Large intestine (tissue), 3 donors: Measurements from ENCODE around the gene SLC28A2. TPM values are rescaled to one million over a fixed set of nuclear protein-coding genes. Genes with fewer than 3 reads are reported as not detected.
"Not testable (repeated sequence)": the region's sequence is repeated elsewhere in the genome, so short reads cannot be mapped to it uniquely, and the experiment has no call there.

Experiments
- DNase-seq, 2 donors: peaks; one replicate each; pipeline versions ENCODE4 v3.0.0 to v3.0.0-alpha.2; 2013
- H3K27ac ChIP-seq: one replicate; pipeline ENCODE4 v1.5.1; 2013; ENCODE audit warnings: low read length
- H3K27me3 ChIP-seq: 2 replicates; pipeline ENCODE4 v1.6.1; 2013; ENCODE audit warnings: low read length; ENCODE audit not compliant: control insufficient read depth, insufficient read depth
- H3K36me3 ChIP-seq: 2 replicates; pipeline ENCODE4 v1.6.1; 2013; ENCODE audit warnings: low read length; ENCODE audit not compliant: control insufficient read depth, insufficient read depth
- H3K4me1 ChIP-seq: one replicate; pipeline ENCODE4 v1.6.1; 2013; ENCODE audit warnings: low read length; ENCODE audit not compliant: control insufficient read depth, insufficient read depth
- H3K4me3 ChIP-seq: one replicate; pipeline ENCODE4 v1.5.1; 2013; ENCODE audit warnings: low read length
- H3K9me3 ChIP-seq: one replicate; pipeline ENCODE4 v1.6.1; 2013; ENCODE audit warnings: mild to moderate bottlenecking, low read depth, low read length, moderate library complexity; ENCODE audit not compliant: control insufficient read depth
- WGBS: methylation state at CpG from one replicate; pipeline ENCODE4 v1.1.5; 2013; ENCODE audit warnings: low lambda C conversion rate; ENCODE audit not compliant: insufficient coverage; 5-methylcytosine and 5-hydroxymethylcytosine counted together
- polyA plus RNA-seq: library from polyadenylated mRNA; unstranded; fragments of 120-200 nt; gene quantifications from one replicate; pipeline ENCODE4 v1.2.1, GENCODE V29; 2013

SLC28A2 gene
- polyA plus RNA-seq, 1 donor, result 16.8 TPM

GRCh38 chr15:45288947-45289346 is 36.9 kb downstream of the SLC28A2 start:
- no peaks in the 10 kb centered on the region for H3K4me1 ChIP-seq
- H3K4me3 ChIP-seq, result no peak overlapping the region
- 83% methylated on average over 1 of the region's 6 CpGs for WGBS
- H3K36me3 ChIP-seq, result no peaks in the 10 kb centered on the region
- no peaks in the 10 kb centered on the region for H3K27me3 ChIP-seq
- DNase-seq, result no peak
- no peak overlapping the region for H3K27ac ChIP-seq
- H3K9me3 ChIP-seq, result peaks cover 2% of the 10 kb centered on the region

- Histone ChIP-seq H3K9me3 (peaks cover 2% of the 10 kb centered on the region), H3K27ac (no peak overlapping the region), H3K4me1 (no peaks in the 10 kb centered on the region), H3K4me3 (no peak overlapping the region), H3K36me3 (no peaks in the 10 kb centered on the region), H3K27me3 (no peaks in the 10 kb centered on the region)
- WGBS, result 17% methylated on average over 1 of the region's 9 CpGs
- no peak for DNase-seq
Measured at GRCh38 chr15:45291822-45292582, 40.0 kb downstream of the SLC28A2 start.

GRCh38 chr15:45293326-45293725 is 41.3 kb downstream of the SLC28A2 start:
- H3K36me3 ChIP-seq, H3K4me3 ChIP-seq, DNase-seq, H3K27me3 ChIP-seq, H3K27ac ChIP-seq, H3K4me1 ChIP-seq: not testable (repeated sequence)
- H3K9me3 ChIP-seq, result peaks cover 11% of the 10 kb centered on the region
- no CpG with 5 or more reads among the region's 27 CpGs for WGBS

GRCh38 chr15:45298964-45299378 is 46.9 kb downstream of the SLC28A2 start:
- H3K4me1 ChIP-seq, H3K4me3 ChIP-seq, H3K36me3 ChIP-seq, H3K27me3 ChIP-seq: not testable (repeated sequence)
- peaks cover 12% of the 10 kb centered on the region for H3K9me3 ChIP-seq
- peak in 1 of 2 donors; percentile 83 for DNase-seq
- no CpG with 5 or more reads among the region's 2 CpGs for WGBS
- peak overlapping the region; percentile 55 for H3K27ac ChIP-seq

- Histone ChIP-seq H3K27ac (no peak overlapping the region), H3K27me3 (no peaks in the 10 kb centered on the region), H3K36me3 (no peaks in the 10 kb centered on the region), H3K9me3 (peaks cover 2% of the 10 kb centered on the region), H3K4me1 (peaks cover 3% of the 10 kb centered on the region), H3K4me3 (no peak overlapping the region)
- 100% methylated on average over 3 of the region's 3 CpGs for WGBS
- DNase-seq, result no peak
Measured at GRCh38 chr15:45304711-45305110, 52.7 kb downstream of the SLC28A2 start.

- WGBS, result 48% methylated on average over 2 of the region's 4 CpGs
- Histone ChIP-seq H3K27me3 (no peaks in the 10 kb centered on the region), H3K9me3 (peaks cover 2% of the 10 kb centered on the region), H3K36me3 (no peaks in the 10 kb centered on the region), H3K4me3 (no peak overlapping the region), H3K27ac (no peak overlapping the region), H3K4me1 (peaks cover 12% of the 10 kb centered on the region)
- no peak for DNase-seq
Measured at GRCh38 chr15:45306105-45306504, 54.1 kb downstream of the SLC28A2 start.

GRCh38 chr15:45307230-45307924 is 55.3 kb downstream of the SLC28A2 start:
- Histone ChIP-seq H3K9me3 (peaks cover 2% of the 10 kb centered on the region), H3K4me3 (no peak overlapping the region), H3K27me3 (no peaks in the 10 kb centered on the region), H3K27ac (no peak overlapping the region), H3K36me3 (no peaks in the 10 kb centered on the region), H3K4me1 (peaks cover 12% of the 10 kb centered on the region)
- 20% methylated on average over 2 of the region's 5 CpGs for WGBS
- peak; percentile 28 to 56 for DNase-seq

GRCh38 chr15:45314117-45314516 is 62.1 kb downstream of the SLC28A2 start:
- not testable (repeated sequence) for H3K27me3 ChIP-seq, H3K36me3 ChIP-seq, H3K4me3 ChIP-seq, H3K9me3 ChIP-seq, DNase-seq, H3K27ac ChIP-seq
- peaks cover 12% of the 10 kb centered on the region for H3K4me1 ChIP-seq
- WGBS, result no CpG with 5 or more reads among the region's 31 CpGs

- Histone ChIP-seq H3K27ac (no peak overlapping the region), H3K9me3 (no peaks in the 10 kb centered on the region), H3K4me1 (peaks cover 10% of the 10 kb centered on the region), H3K27me3 (no peaks in the 10 kb centered on the region), H3K4me3 (no peak overlapping the region), H3K36me3 (no peaks in the 10 kb centered on the region)
- WGBS, result 100% methylated on average over 1 of the region's 13 CpGs
- DNase-seq, result no peak
Measured at GRCh38 chr15:45314960-45315359, 62.9 kb downstream of the SLC28A2 start.

GRCh38 chr15:45319472-45320214 is 67.6 kb downstream of the SLC28A2 start:
- H3K27me3 ChIP-seq, result no peaks in the 10 kb centered on the region
- no peaks in the 10 kb centered on the region for H3K36me3 ChIP-seq
- H3K27ac ChIP-seq, result no peak overlapping the region
- H3K4me1 ChIP-seq, result no peaks in the 10 kb centered on the region
- no peaks in the 10 kb centered on the region for H3K9me3 ChIP-seq
- no peak for DNase-seq
- no peak overlapping the region for H3K4me3 ChIP-seq
- no CpG with 5 or more reads among the region's 7 CpGs for WGBS
